Activated CD4-positive, alpha-beta T cell treated with anti-CD3 and anti-CD28 coated beads for 4 hours (primary cell): Measurements from ENCODE around the gene RNF146.
"Not testable (repeated sequence)": the region's sequence is repeated elsewhere in the genome, so short reads cannot be mapped to it uniquely, and the experiment has no call there.

Experiments used
- DNase-seq, 2 donors: peaks; one replicate each; pipeline ENCODE4 v3.0.0-alpha.2; 2020

Gene RNF146

GRCh38 chr6:127266178-127266891 lies at the start of gene RNF146:
TSS of gene RNF146 (plus strand) at chr6:127266864. CDS start at chr6:127280339, 13,475 bp downstream.
- peak; percentile 60 to 67 for DNase-seq

- DNase-seq: no peak
These were observed 46.8 kb upstream of the RNF146 start for GRCh38 chr6:127219869-127220268.

GRCh38 chr6:127221201-127221600 lies 45.5 kb upstream of the RNF146 start:
- no peak for DNase-seq

- DNase-seq: no peak
These were observed 44.2 kb upstream of the RNF146 start for GRCh38 chr6:127222418-127222817.

- DNase-seq: no peak
These were observed 41.2 kb upstream of the RNF146 start for GRCh38 chr6:127225497-127225896.

- DNase-seq: not testable (repeated sequence)
These were observed 32.8 kb upstream of the RNF146 start for GRCh38 chr6:127233819-127234218.

GRCh38 chr6:127243501-127243900 lies 23.2 kb upstream of the RNF146 start:
- DNase-seq: no peak

GRCh38 chr6:127247114-127248096 lies 19.3 kb upstream of the RNF146 start:
- no peak for DNase-seq

GRCh38 chr6:127249621-127250020 lies 17.0 kb upstream of the RNF146 start:
- DNase-seq: no peak

- no peak for DNase-seq
These were observed 11.4 kb upstream of the RNF146 start for GRCh38 chr6:127255286-127255685.

- DNase-seq: no peak
These were observed 3.8 kb upstream of the RNF146 start for GRCh38 chr6:127262896-127263295.

GRCh38 chr6:127263481-127263880 lies 3.2 kb upstream of the RNF146 start:
- no peak for DNase-seq

- DNase-seq: peak; percentile 42 to 44
These were observed 405 bp downstream of the RNF146 start for GRCh38 chr6:127266892-127267645.

- DNase-seq: no peak
These were observed 1.3 kb downstream of the RNF146 start for GRCh38 chr6:127267646-127268625.

- no peak for DNase-seq
These were observed 5.9 kb downstream of the RNF146 start for GRCh38 chr6:127272576-127272975.

GRCh38 chr6:127273499-127273898 lies 6.8 kb downstream of the RNF146 start:
- no peak for DNase-seq

- DNase-seq: no peak
These were observed 9.7 kb downstream of the RNF146 start for GRCh38 chr6:127276331-127276730.

GRCh38 chr6:127277878-127278843 lies 11.5 kb downstream of the RNF146 start:
- no peak for DNase-seq

- no peak for DNase-seq
These were observed 13.2 kb downstream of the RNF146 start for GRCh38 chr6:127279815-127280214.

GRCh38 chr6:127282184-127282583 lies 15.5 kb downstream of the RNF146 start:
- no peak for DNase-seq

GRCh38 chr6:127288705-127289104 lies 22.0 kb downstream of the RNF146 start:
- DNase-seq: no peak
